ENCODE results near the gene STK40. TPM values are rescaled to one million over a fixed set of nuclear protein-coding genes. Genes with fewer than 3 reads are reported as not detected.
A peak's percentile ranks its signal among the peaks of the same experiment; 100 is the strongest.

The STK40 gene
- total and polyA plus RNA-seq, 2 donors from 2014 or later, result 30.9 to 39.2 TPM

DNA sequence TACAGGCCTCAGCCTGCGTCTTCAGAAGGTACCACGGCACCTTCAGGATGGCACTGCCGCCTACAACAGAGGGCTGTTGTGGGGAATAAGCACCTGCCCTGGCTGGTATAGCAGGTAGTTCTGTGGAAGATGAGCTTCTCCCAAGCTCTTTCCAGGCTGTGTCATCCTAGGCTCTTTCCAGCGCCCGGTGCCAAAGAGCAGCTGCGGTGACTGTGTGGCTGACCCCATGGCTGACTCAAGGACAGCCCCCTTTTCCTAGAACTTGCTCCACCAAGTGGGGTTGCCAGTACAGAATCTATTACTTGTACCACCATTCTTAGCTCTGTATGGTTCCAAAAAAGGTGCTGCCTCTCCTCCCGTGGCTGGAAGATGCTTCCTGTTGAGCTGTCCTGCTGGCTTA lies 40.4 kb downstream of the STK40 start:
- Histone ChIP-seq H3K27me3 (ENCODE audit: control insufficient read depth, insufficient read depth, low read length) (no peaks in the 10 kb centered on the region), H3K9ac (ENCODE audit: low read length in 3 of 3) (no peak overlapping the region), H3K27ac (ENCODE audit: low read depth in 2 of 2, low read length in 2 of 2) (no peak overlapping the region), H3K4me3 (ENCODE audit: low read length in 3 of 3) (no peak overlapping the region), H3K36me3 (ENCODE audit: control insufficient read depth in 2 of 3, insufficient read depth in 3 of 3, low read length in 3 of 3) (peaks cover 2 to 34% (median 29%) of the 10 kb centered on the region in 3 donors), H3K4me1 (ENCODE audit: control insufficient read depth in 2 of 3, insufficient read depth in 2 of 3, low read depth in 1 of 3, low read length in 3 of 3) (peaks cover 0 to 4% (median 0%) of the 10 kb centered on the region in 3 donors), H3K9me3 (ENCODE audit: control insufficient read depth in 2 of 3, insufficient read depth in 1 of 3, low read length in 3 of 3) (no peaks in the 10 kb centered on the region)
- intact Hi-C loops (cut with DNase I), result no loop called here
- DNase-seq, result no peak
- FAIRE-seq, result no peak
- TF ChIP-seq, protein P1, sequence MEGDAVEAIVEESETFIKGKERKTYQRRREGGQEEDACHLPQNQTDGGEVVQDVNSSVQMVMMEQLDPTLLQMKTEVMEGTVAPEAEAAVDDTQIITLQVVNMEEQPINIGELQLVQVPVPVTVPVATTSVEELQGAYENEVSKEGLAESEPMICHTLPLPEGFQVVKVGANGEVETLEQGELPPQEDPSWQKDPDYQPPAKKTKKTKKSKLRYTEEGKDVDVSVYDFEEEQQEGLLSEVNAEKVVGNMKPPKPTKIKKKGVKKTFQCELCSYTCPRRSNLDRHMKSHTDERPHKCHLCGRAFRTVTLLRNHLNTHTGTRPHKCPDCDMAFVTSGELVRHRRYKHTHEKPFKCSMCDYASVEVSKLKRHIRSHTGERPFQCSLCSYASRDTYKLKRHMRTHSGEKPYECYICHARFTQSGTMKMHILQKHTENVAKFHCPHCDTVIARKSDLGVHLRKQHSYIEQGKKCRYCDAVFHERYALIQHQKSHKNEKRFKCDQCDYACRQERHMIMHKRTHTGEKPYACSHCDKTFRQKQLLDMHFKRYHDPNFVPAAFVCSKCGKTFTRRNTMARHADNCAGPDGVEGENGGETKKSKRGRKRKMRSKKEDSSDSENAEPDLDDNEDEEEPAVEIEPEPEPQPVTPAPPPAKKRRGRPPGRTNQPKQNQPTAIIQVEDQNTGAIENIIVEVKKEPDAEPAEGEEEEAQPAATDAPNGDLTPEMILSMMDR (IDR thresholded peaks at IDR 0.05; ENCODE audit: borderline replicate concordance, extremely low read depth, insufficient read depth), result no peak

DNA sequence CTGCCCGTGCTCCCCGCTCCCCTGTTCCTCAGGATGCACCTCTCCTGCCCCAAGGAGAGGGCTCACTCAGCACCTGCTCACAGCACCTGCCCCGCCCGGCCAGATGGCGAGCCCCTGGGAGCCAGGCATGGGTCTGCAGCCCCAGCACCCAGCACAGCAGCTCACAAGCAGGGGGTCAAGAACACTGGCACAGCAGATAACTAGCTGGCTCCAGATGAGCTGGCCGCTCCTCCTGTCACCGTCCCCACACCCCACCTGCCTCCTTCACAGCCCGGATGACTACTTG lies 41.4 kb downstream of the STK40 start:
- H3K4me3 ChIP-seq (ENCODE audit: low read length in 3 of 3), result no peak overlapping the region
- no peak overlapping the region for H3K9ac ChIP-seq (ENCODE audit: low read length in 3 of 3)
- no peak for FAIRE-seq
- no peaks in the 10 kb centered on the region for H3K27me3 ChIP-seq (ENCODE audit: control insufficient read depth, insufficient read depth, low read length)
- peaks cover 2 to 34% (median 29%) of the 10 kb centered on the region in 3 donors for H3K36me3 ChIP-seq (ENCODE audit: control insufficient read depth in 2 of 3, insufficient read depth in 3 of 3, low read length in 3 of 3)
- peak in 1 of 5 donors; percentile 73 for DNase-seq
- H3K4me1 ChIP-seq (ENCODE audit: control insufficient read depth in 2 of 3, insufficient read depth in 2 of 3, low read depth in 1 of 3, low read length in 3 of 3), result peaks cover 0 to 5% (median 0%) of the 10 kb centered on the region in 3 donors
- TF ChIP-seq, protein P1 (IDR thresholded peaks at IDR 0.05; ENCODE audit: borderline replicate concordance, extremely low read depth, insufficient read depth), result no peak
- no peaks in the 10 kb centered on the region for H3K9me3 ChIP-seq (ENCODE audit: control insufficient read depth in 2 of 3, insufficient read depth in 1 of 3, low read length in 3 of 3)
- H3K27ac ChIP-seq (ENCODE audit: low read depth in 2 of 2, low read length in 2 of 2), result no peak overlapping the region
- intact Hi-C loops (cut with DNase I), result loop anchor here (5.0 kb wide), 1 partner anchor 78 kb away; no protein-coding TSS in a partner anchor

DNA sequence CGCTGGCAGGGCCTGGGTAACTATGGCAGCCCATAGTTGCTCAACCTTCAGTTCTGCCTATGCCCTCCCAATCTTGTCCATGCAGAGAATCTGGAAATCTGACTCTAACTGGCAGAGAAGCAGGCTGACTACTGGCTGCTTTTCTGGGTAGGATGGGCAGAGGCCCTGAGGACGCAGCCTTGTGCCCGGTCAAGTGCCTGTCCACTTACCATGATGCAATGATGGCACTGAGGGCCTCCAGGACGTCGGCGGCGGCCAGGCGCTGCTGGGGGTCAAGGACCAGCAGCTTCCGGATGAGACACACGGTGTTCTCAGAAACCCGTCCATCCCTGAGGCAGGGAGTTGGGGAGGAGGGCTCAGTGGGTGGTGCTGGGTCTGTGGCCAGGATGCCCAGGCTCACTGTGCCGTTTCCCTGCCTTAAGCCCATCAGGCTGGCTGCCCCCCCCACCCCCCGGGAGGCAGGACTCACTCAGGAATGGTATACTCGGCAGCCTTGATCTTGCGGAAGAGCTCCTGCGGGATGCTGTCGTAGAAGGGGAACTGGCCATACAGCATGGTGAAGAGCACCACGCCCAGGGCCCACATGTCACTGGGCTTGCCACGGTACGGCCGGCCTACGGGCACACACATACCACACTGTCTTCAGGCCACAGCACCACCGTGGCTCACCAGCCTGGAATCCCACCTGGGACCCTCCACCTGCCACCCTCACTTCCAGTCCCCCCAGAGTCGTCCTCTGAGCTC lies 41.9 kb downstream of the STK40 start:
- DNase-seq, result peak in 1 of 5 donors; percentile 58
- no peaks in the 10 kb centered on the region for H3K9me3 ChIP-seq (ENCODE audit: control insufficient read depth in 2 of 3, insufficient read depth in 1 of 3, low read length in 3 of 3)
- H3K4me1 ChIP-seq (ENCODE audit: control insufficient read depth in 2 of 3, insufficient read depth in 2 of 3, low read depth in 1 of 3, low read length in 3 of 3), result peaks cover 0 to 5% (median 0%) of the 10 kb centered on the region in 3 donors
- intact Hi-C loops (cut with DNase I), result loop anchor here (5.0 kb wide), 1 partner anchor 78 kb away; no protein-coding TSS in a partner anchor
- TF ChIP-seq, protein P1 (IDR thresholded peaks at IDR 0.05; ENCODE audit: borderline replicate concordance, extremely low read depth, insufficient read depth), result no peak
- no peak overlapping the region for H3K4me3 ChIP-seq (ENCODE audit: low read length in 3 of 3)
- H3K27ac ChIP-seq (ENCODE audit: low read depth in 2 of 2, low read length in 2 of 2), result no peak overlapping the region
- peaks cover 2 to 32% (median 29%) of the 10 kb centered on the region in 3 donors for H3K36me3 ChIP-seq (ENCODE audit: control insufficient read depth in 2 of 3, insufficient read depth in 3 of 3, low read length in 3 of 3)
- FAIRE-seq, result no peak
- no peaks in the 10 kb centered on the region for H3K27me3 ChIP-seq (ENCODE audit: control insufficient read depth, insufficient read depth, low read length)
- no peak overlapping the region for H3K9ac ChIP-seq (ENCODE audit: low read length in 3 of 3)
